ENCODE measurements around the gene FOXJ1. TPM values are rescaled to one million over a fixed set of nuclear protein-coding genes. Genes with fewer than 3 reads are reported as not detected.

The FOXJ1 gene, protein sequence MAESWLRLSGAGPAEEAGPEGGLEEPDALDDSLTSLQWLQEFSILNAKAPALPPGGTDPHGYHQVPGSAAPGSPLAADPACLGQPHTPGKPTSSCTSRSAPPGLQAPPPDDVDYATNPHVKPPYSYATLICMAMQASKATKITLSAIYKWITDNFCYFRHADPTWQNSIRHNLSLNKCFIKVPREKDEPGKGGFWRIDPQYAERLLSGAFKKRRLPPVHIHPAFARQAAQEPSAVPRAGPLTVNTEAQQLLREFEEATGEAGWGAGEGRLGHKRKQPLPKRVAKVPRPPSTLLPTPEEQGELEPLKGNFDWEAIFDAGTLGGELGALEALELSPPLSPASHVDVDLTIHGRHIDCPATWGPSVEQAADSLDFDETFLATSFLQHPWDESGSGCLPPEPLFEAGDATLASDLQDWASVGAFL
- polyA plus RNA-seq (2011; rRNA removed): 0.09 TPM in 2 replicates
- 0.59 and 0.71 TPM in 2 replicates for polyA plus RNA-seq (2012; cell fraction: cytosol; rRNA removed)
- polyA plus RNA-seq (2012; cell fraction: nucleus; rRNA removed): 1.3 and 2.8 TPM in 2 replicates
- polyA plus RNA-seq (2017; fragmentation: RNase III; extraction: RNeasy Plus Mini Kit Qiagen cat#74134 plus additional on column Dnase treatment): 0.21 to 0.50 TPM (median 0.40 TPM) in 3 replicates
- 0.10 TPM in 1 of 2 replicates, not detected in the other for polyA minus RNA-seq (2011; rRNA and poly(A)+ RNA removed)

DNA sequence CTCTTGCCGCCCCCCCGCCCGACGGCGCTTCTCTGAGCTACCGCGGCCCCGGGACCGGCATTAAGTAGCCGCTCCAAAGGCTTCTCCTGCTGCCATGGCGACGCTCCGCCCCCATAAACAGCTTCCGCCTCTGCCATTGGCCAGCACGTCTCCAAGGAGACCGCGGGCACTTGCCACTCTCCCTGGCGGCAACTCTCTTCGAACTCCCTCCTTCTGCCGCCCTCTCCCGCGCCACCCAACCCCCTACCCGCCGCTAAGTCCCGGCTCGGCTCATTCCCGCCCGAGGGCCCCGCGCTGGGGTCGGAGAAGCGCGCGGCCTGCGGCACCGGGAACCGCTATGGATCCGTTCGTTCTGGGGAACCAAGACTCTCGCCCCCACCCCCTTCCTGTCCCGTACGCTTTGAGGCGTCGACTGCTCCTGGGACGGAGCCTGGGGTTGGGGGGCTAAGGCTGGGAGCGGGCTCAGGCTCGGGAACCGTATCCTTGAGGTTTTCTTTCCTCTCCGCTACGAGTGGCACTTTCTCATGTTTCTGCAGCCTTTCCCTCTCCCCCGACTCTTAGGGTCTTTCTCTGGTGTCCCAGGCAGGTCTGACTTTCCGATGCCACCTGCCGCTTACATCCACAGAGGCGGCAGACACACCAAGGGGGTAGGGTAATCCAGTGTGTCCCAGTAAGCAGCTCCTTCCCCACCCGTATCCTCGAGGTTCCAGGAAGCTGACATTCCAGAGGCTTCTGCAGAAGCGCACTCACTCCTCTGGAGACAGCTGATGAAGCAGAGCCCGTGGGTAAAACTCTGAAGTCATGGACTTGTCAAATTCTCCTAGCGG lies at the start of gene FOXJ1:
Gene FOXJ1, minus strand, starts transcription at position 34 of the 827 bp plus-strand sequence. CDS start 850 bp downstream, outside the sequence.
- H3K9me3 ChIP-seq: no peaks in the 10 kb centered on the region
- ATAC-seq (peak; percentile 77 to 92), FAIRE-seq (no peak), DNase-seq (ENCODE audit: low read depth in 1 of 2, low spot score in 1 of 2) (peak; percentile 91 to 99)
- TF ChIP-seq, protein P1, sequence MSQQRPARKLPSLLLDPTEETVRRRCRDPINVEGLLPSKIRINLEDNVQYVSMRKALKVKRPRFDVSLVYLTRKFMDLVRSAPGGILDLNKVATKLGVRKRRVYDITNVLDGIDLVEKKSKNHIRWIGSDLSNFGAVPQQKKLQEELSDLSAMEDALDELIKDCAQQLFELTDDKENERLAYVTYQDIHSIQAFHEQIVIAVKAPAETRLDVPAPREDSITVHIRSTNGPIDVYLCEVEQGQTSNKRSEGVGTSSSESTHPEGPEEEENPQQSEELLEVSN (IDR thresholded peaks at IDR 0.05; ENCODE audit: borderline replicate concordance, low read depth): peak; percentile 88; the same call in 1 of the 2 replicates
- TF ChIP-seq TP53 (CRISPR knock-in tag; IDR thresholded peaks at IDR 0.05) (peak; percentile 34; the same call in 1 of the 2 replicates), JUN (IDR thresholded peaks at IDR 0.05) (no peak)
- TF ChIP-seq, protein P2, sequence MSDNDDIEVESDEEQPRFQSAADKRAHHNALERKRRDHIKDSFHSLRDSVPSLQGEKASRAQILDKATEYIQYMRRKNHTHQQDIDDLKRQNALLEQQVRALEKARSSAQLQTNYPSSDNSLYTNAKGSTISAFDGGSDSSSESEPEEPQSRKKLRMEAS (IDR thresholded peaks at IDR 0.05): peak; percentile 61; the same call in 1 of the 2 replicates
- H3K27ac ChIP-seq: peak within 1 kb of the TSS in 1 of 2 experiments; percentile 73; a peak in 4 of 6 replicates
- ChIA-PET CTCF (interaction anchor here (0.6 to 21.1 kb wide), 12 partner anchors 10 to 381 kb away, joined by 3 to 206 read pairs (median 4); no protein-coding TSS in a partner anchor), POLR2A (interaction anchor here (0.6 to 0.7 kb wide), 2 partner anchors 137 to 237 kb away, joined by 3 to 4 read pairs; partner anchors contain the start of gene MRPL38)
- peak within 1 kb of the TSS; percentile 98 for H3K4me2 ChIP-seq
- H3K4me3 ChIP-seq: peak within 1 kb of the TSS; percentile 47
- 22% methylated on average over 48 of the region's 59 CpGs for WGBS (ENCODE audit: missing lambda C conversion rate)
- peaks cover 35% of the 10 kb centered on the region for H3K4me1 ChIP-seq

- Histone ChIP-seq H3K9me3 (no peaks in the 10 kb centered on the region), H3K4me3 (no peak overlapping the region), H3K4me2 (no peak overlapping the region), H3K27ac (no peak overlapping the region), H3K4me1 (no peaks in the 10 kb centered on the region)
- CTCF ChIA-PET: interaction anchor here (0.7 to 16.1 kb wide), 7 partner anchors 10 to 179 kb away, joined by 3 to 206 read pairs (median 4); no protein-coding TSS in a partner anchor
- TF ChIP-seq, protein P3, sequence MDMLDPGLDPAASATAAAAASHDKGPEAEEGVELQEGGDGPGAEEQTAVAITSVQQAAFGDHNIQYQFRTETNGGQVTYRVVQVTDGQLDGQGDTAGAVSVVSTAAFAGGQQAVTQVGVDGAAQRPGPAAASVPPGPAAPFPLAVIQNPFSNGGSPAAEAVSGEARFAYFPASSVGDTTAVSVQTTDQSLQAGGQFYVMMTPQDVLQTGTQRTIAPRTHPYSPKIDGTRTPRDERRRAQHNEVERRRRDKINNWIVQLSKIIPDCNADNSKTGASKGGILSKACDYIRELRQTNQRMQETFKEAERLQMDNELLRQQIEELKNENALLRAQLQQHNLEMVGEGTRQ (IDR thresholded peaks at IDR 0.05): no peak
- TF ChIP-seq MYC (IDR thresholded peaks at IDR 0.05; ENCODE audit: borderline replicate concordance, low read length): no peak
- TF ChIP-seq HES2 (IDR thresholded peaks at IDR 0.05): no peak
- TF ChIP-seq EHF (CRISPR knock-in tag; IDR thresholded peaks at IDR 0.05): no peak
- TF ChIP-seq RFX5 (IDR thresholded peaks at IDR 0.05): no peak
- no peak for TF ChIP-seq ESRRA (IDR thresholded peaks at IDR 0.05; ENCODE audit: borderline replicate concordance, low read length)
- TF ChIP-seq ZNF302 (CRISPR knock-in tag; IDR thresholded peaks at IDR 0.05): no peak
- TF ChIP-seq REST (IDR thresholded peaks at IDR 0.05): no peak
- no peak for TF ChIP-seq NR3C1 (IDR thresholded peaks at IDR 0.05)
- TF ChIP-seq FOXS1 (CRISPR knock-in tag; IDR thresholded peaks at IDR 0.05): no peak
- TF ChIP-seq FOSB (CRISPR knock-in tag; IDR thresholded peaks at IDR 0.05): no peak
- TF ChIP-seq PHF8 (IDR thresholded peaks at IDR 0.05; ENCODE audit: borderline replicate concordance, low read depth): no peak
- TF ChIP-seq JUN (IDR thresholded peaks at IDR 0.05): no peak
- TF ChIP-seq BCL3 (IDR thresholded peaks at IDR 0.05): no peak
- no peak for TF ChIP-seq CBX8 (IDR thresholded peaks at IDR 0.05)
- no peak for TF ChIP-seq ZSCAN20 (CRISPR knock-in tag; IDR thresholded peaks at IDR 0.05)
- no peak for TF ChIP-seq HEYL (CRISPR knock-in tag; IDR thresholded peaks at IDR 0.05)
- TF ChIP-seq, protein P4, sequence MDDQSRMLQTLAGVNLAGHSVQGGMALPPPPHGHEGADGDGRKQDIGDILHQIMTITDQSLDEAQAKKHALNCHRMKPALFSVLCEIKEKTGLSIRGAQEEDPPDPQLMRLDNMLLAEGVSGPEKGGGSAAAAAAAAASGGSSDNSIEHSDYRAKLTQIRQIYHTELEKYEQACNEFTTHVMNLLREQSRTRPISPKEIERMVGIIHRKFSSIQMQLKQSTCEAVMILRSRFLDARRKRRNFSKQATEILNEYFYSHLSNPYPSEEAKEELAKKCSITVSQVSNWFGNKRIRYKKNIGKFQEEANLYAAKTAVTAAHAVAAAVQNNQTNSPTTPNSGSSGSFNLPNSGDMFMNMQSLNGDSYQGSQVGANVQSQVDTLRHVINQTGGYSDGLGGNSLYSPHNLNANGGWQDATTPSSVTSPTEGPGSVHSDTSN (IDR thresholded peaks at IDR 0.05): no peak
- no peak for TF ChIP-seq RCOR1 (IDR thresholded peaks at IDR 0.05; ENCODE audit: low read depth, low read length)
- no peak for TF ChIP-seq NFE2L2 (conservative IDR thresholded peaks at IDR 0.05; ENCODE audit: low read length)
- POLR2A ChIA-PET: no interaction called here
- ATAC-seq (peak; percentile 37 to 58; a peak in 3 of 6 replicates), FAIRE-seq (no peak), DNase-seq (ENCODE audit: low read depth in 1 of 2, low spot score in 1 of 2) (no peak)
- WGBS (ENCODE audit: missing lambda C conversion rate): 84% methylated on average over 4 of the region's 4 CpGs
Observed at GRCh38 chr17:76189741-76190140, 48.7 kb upstream of the FOXJ1 start.
